Astrocyte of the cerebellum (primary cell): Measurements from ENCODE around the gene DENND6B.

ENCODE experiments used
- DNase-seq: peaks from one replicate; pipeline ENCODE4 v3.0.0-alpha.2; 2011; ENCODE audit warnings: low read depth
- H3K4me3 ChIP-seq: 2 replicates; pipeline ENCODE4 v1.5.1; 2011; ENCODE audit warnings: mild to moderate bottlenecking, low read depth, low read length, moderate library complexity
- in situ Hi-C: cut with HindIII; loops from 2 replicates; pipeline ENCODE4 v1.10.0; 2017; ENCODE audit warnings: low sequenced_read_pairs
- TF ChIP-seq, protein P1 (sequence below): IDR thresholded peaks from 2 replicates; pipeline ENCODE4 v1.5.1; 2012; ENCODE audit warnings: low read length, low read depth, moderate library complexity, mild to moderate bottlenecking; ENCODE audit errors: missing control alignments

DENND6B gene

DNA sequence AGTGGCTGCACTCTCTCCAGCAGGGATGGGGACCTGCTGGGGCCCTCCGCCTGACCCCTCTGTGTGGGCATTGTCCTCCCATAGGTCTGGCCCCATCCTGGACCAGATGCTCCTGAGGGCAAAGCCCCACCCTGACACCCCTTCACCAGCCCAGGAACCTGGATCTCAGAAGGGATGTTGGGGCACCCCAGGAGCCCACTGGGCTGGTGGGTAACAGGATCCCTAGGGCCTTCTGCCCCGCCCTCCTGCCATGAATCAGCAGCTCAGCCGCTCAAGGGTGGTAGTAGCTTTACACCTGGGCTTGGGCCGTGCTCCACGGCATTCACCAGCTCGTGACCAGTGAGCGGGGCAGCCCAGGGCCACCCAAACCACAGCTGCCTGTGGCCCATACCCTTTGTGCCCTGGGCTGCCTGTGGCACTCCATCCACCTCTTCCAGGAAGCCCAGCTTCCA is 64.3 kb downstream of the DENND6B start:
- in situ Hi-C loops: no loop called here
- TF ChIP-seq, protein P1, sequence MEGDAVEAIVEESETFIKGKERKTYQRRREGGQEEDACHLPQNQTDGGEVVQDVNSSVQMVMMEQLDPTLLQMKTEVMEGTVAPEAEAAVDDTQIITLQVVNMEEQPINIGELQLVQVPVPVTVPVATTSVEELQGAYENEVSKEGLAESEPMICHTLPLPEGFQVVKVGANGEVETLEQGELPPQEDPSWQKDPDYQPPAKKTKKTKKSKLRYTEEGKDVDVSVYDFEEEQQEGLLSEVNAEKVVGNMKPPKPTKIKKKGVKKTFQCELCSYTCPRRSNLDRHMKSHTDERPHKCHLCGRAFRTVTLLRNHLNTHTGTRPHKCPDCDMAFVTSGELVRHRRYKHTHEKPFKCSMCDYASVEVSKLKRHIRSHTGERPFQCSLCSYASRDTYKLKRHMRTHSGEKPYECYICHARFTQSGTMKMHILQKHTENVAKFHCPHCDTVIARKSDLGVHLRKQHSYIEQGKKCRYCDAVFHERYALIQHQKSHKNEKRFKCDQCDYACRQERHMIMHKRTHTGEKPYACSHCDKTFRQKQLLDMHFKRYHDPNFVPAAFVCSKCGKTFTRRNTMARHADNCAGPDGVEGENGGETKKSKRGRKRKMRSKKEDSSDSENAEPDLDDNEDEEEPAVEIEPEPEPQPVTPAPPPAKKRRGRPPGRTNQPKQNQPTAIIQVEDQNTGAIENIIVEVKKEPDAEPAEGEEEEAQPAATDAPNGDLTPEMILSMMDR: no peak
- no peak overlapping the region for H3K4me3 ChIP-seq
- DNase-seq: no peak

GRCh38 chr22:50261615-50262459 is 65.0 kb downstream of the DENND6B start, which contains the start of gene MAPK12:
Gene MAPK12 (minus strand): TSS chr22:50261683. CDS start chr22:50261509, 174 bp downstream.
- no peak for DNase-seq
- H3K4me3 ChIP-seq: peak within 1 kb of the TSS; percentile 62
- TF ChIP-seq, protein P1: no peak
- in situ Hi-C loops: no loop called here

DNA sequence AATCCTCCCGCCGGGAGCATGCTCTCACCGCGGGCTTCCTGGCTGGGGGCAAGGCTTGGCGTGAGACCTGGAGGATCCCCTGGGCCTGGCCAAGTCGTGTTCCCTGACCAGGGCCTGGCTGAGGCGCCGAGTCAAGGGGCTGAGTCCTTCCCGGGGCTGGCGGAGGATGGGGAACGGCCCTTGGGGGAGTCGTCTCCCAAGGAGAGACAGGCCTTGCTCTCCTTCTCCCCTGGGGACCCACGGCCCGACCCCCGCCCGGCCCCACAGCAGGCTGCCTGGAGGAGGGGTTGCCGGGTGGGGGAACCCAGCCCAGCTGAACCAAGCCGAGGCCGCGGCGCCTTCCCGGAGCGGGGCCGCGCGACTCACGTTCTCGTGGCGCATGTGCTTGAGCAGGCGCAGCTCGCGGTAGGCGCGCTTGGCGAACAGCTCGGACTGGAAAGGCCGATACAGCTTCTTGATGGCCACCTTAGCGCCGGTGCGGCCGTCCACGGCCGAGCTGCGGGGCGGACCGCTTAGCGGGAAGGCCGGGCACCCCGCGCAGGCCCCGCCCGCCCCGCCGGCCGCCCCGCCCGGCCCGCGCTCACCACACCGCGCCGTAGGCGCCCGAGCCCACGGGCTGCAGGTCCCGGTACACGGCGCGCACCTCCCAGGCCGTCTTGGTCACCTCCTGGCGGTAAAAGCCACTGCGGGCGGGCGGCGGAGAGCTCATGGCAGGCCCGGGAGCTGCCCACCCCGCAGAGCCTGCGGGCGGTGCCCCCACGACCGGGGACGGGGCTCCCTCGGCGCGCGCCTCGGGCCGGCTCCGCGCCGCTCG is 65.8 kb downstream of the DENND6B start:
- peak overlapping the region; percentile 62 for H3K4me3 ChIP-seq

GRCh38 chr22:50260434-50260800 is 66.4 kb downstream of the DENND6B start:
- H3K4me3 ChIP-seq: peak overlapping the region; percentile 62
- DNase-seq: no peak
- TF ChIP-seq, protein P1: no peak
- in situ Hi-C loops: no loop called here

More for the DNA sequence above, 65.8 kb downstream of the DENND6B start:
- TF ChIP-seq, protein P1: no peak
- in situ Hi-C loops: no loop called here
- DNase-seq: no peak

- no peak for DNase-seq
- H3K4me3 ChIP-seq: no peak overlapping the region
- in situ Hi-C loops: no loop called here
- TF ChIP-seq, protein P1: no peak
Observed at GRCh38 chr22:50259302-50259701, 67.5 kb downstream of the DENND6B start.
